Caki2 (cell line): ENCODE data around the gene RPL36A. TPM values are rescaled to one million over a fixed set of nuclear protein-coding genes. Genes with fewer than 3 reads are reported as not detected.

Experiments used
- DNase-seq: peaks from one replicate; pipeline ENCODE4 v3.0.0-alpha.2; 2015; ENCODE audit warnings: low read depth
- in situ Hi-C: cut with HindIII; loops from 2 replicates; pipeline ENCODE4 v1.10.0; 2016; ENCODE audit warnings: low sequenced_read_pairs, low pct_unique_long_range_greater_than_20kb, mixed read lengths
- total RNA-seq: library from RNA; depleted of rRNA; stranded (reverse); fragments of >200 nt; shearing (Covaris generic); gene quantifications from 2 replicates; pipeline ENCODE4 v1.2.3, GENCODE V29; 2014; ENCODE audit warnings: low replicate concordance; rRNA removed

The RPL36A gene
- 446 and 1,206 TPM in 2 replicates for total RNA-seq

GRCh38 chrX:101390664-101391525 is at the start of gene RPL36A:
Gene RPL36A, plus strand, starts transcription at chrX:101391011. Its CDS starts 33 bp downstream, at chrX:101391044.
- DNase-seq, result peak; percentile 83
- in situ Hi-C loops, result no loop called here

- in situ Hi-C loops, result no loop called here
- DNase-seq, result no peak
These were observed 42.9 kb upstream of the RPL36A start for GRCh38 chrX:101347859-101348451.

GRCh38 chrX:101348452-101349192 is 42.2 kb upstream of the RPL36A start, which contains the start of gene TIMM8A:
Gene TIMM8A, minus strand, starts transcription at chrX:101348742. Its CDS starts 78 bp downstream, at chrX:101348664.
- DNase-seq, result peak; percentile 74
- in situ Hi-C loops, result no loop called here

DNA sequence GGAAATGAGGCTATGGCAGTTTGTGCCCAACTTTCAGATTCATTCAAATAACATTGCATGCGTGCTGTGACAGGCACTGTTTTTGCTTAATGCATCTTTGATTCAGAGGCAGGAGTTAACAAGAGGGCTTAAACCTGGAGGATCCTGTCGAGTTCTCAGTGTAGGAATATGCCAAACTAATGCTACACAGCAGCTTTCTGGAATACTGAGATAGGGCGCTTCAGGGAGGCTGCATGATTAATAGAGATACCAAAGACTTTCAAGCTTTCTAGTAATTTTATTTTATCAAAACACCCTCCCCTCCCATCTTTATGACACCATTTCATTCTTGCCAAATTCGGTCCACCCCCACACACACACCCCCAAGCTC is 41.6 kb upstream of the RPL36A start:
- in situ Hi-C loops, result no loop called here
- DNase-seq, result no peak

DNA sequence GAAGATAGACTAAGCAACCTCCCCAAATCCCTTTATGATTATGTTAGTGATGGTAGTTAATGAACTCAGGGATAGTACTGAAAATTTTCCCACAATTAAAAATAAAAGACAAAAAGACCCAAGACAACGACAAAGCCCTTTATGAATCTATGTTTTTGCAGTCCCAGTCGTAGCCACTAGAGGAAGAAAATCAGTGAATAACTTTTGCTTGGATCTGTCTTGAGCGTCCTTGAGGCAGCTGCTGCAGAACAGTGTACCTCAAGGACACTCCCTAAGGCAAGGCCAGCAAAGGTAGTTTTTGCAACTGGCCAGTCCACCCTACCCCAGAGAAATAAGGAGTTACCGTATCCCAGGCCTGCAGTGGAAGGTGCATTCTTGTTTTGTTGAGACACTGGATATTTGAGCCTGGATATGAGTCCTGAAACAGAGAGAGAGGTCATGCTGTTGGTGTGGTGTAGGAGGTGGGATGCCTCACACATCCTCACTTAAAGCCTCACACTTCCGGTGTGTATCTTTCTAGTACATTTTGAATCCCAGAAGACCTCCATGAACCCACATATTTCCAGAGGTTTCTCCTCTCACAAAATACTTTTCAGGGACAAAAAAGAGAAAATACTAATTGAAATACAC is 33.5 kb upstream of the RPL36A start:
- in situ Hi-C loops, result no loop called here
- DNase-seq, result peak; percentile 15

GRCh38 chrX:101359966-101360365 is 30.8 kb upstream of the RPL36A start:
- no peak for DNase-seq
- in situ Hi-C loops, result no loop called here

GRCh38 chrX:101360390-101360789 is 30.4 kb upstream of the RPL36A start:
- in situ Hi-C loops, result no loop called here
- no peak for DNase-seq

DNA sequence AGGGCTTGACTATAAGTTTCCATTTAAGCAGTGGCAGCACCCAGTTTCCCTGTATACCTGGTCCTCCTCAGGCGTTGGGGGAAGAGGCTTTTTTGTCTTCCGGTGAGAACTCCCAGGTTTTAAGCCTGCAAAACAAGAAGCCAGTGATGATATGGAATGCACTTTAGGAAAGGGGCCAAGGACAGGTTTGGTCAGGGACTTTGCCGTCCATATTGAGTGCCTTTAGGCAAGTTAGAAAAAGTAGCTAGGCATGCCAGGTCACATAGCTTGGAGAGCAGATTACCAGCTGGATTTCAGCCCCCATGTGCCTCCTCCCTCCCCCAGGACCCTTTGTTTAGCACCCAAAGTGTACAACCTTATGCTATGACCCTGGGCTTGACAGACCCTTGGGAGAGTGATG is 28.7 kb upstream of the RPL36A start:
- in situ Hi-C loops, result no loop called here
- no peak for DNase-seq

- in situ Hi-C loops, result no loop called here
- no peak for DNase-seq
These were observed 28.1 kb upstream of the RPL36A start for GRCh38 chrX:101362757-101363156.

GRCh38 chrX:101365301-101365795 is 25.5 kb upstream of the RPL36A start:
- in situ Hi-C loops, result no loop called here
- DNase-seq, result no peak

- in situ Hi-C loops, result no loop called here
These were observed 22.0 kb upstream of the RPL36A start for GRCh38 chrX:101368800-101369199.

DNA sequence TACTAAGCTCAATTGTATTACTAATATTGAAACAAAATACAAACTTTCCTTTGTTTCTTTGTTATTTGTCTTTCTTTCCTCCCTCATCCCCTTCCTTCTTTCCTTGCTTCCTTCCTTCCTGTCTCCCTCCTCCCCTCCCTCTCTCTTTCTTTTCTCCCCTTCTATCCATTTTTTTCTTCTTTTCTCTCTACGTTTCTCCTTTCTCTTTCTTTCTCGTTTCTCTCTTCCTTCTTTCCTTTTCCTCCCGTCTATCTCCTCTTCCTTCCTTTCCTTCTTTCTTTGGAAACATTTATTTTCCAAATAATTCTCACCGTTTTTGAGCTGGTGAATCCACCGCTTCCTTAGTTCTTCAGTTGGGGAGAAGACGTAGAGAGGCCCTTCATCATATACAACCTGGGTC is 21.1 kb upstream of the RPL36A start:
- in situ Hi-C loops, result no loop called here
- no peak for DNase-seq

More at GRCh38 chrX:101368800-101369199, 22.0 kb upstream of the RPL36A start:
- no peak for DNase-seq

- in situ Hi-C loops, result no loop called here
- DNase-seq, result no peak
These were observed 19.8 kb upstream of the RPL36A start for GRCh38 chrX:101370888-101371504.

GRCh38 chrX:101377547-101377946 is 13.3 kb upstream of the RPL36A start:
- no peak for DNase-seq
- in situ Hi-C loops, result no loop called here

GRCh38 chrX:101383679-101384205 is 7.1 kb upstream of the RPL36A start:
- no peak for DNase-seq
- in situ Hi-C loops, result no loop called here

- in situ Hi-C loops, result no loop called here
- no peak for DNase-seq
These were observed 5.7 kb upstream of the RPL36A start for GRCh38 chrX:101385026-101385684.

DNA sequence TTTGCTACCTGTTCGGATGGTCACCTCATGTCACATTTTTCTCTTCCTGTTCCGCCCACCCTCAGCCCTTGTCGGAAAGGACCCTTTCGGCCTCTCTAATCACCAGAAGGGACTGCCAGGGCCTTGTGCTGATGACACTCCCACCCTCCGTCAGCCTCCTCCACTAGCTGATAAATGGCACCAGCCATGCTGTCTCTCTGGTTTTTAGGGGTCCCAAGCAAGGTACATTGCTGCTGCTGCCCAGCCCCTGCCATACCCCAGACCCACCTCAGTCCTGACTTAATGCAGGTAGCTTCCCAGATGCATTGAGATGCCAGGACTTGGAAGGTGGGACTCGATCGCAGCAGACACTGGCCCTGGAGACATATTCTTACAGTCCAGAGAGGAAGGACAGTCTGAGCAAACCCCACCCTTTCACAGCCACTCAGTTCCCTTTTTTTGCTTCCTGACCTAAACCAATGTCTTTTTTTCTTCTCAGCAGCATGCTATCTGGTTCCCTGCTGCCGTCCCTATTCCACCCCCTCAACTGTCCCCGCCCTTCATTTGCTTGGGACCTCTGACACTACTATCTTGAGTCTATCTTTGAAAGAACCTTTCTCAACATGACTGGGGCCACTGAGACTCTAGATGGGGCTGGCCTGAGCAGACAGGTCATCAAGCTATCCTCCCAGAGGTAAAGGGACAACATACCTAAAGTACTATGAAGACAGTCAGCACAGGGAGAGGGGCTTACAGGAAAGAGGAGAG is 4.8 kb upstream of the RPL36A start, which contains the start of gene BTK:
Gene BTK (minus strand): TSS at position 397 of the 747 bp plus-strand sequence. CDS start 10,907 bp downstream, outside the sequence.
- in situ Hi-C loops, result no loop called here
- no peak for DNase-seq
